Measurements from ENCODE around the gene RTCA. TPM values are rescaled to one million over a fixed set of nuclear protein-coding genes. Genes with fewer than 3 reads are reported as not detected.

Gene RTCA
- total RNA-seq, 1 donor from 2014 or later: 40.7 TPM

- Mint-ChIP-seq H3K36me3 (ENCODE audit: low read depth) (peaks cover 4% of the 10 kb centered on the region), H3K4me1 (ENCODE audit: low read depth) (no peaks in the 10 kb centered on the region), H3K27me3 (ENCODE audit: low read depth) (no peaks in the 10 kb centered on the region), H3K4me3 (ENCODE audit: unreplicated experiment) (no peak overlapping the region), H3K9me3 (ENCODE audit: low read depth) (peaks cover 9% of the 10 kb centered on the region), H3K27ac (ENCODE audit: unreplicated experiment) (no peak overlapping the region)
- no peak for DNase-seq (ENCODE audit: low spot score)
- no peak for TF ChIP-seq CTCF (IDR thresholded peaks at IDR 0.05)
Observed at GRCh38 chr1:100306735-100307313, 40.8 kb downstream of the RTCA start.

- no peaks in the 10 kb centered on the region for H3K4me1 Mint-ChIP-seq (ENCODE audit: low read depth)
- no peak overlapping the region for H3K27ac Mint-ChIP-seq (ENCODE audit: unreplicated experiment)
- H3K4me3 Mint-ChIP-seq (ENCODE audit: unreplicated experiment): no peak overlapping the region
- DNase-seq (ENCODE audit: low spot score): no peak
- peaks cover 8% of the 10 kb centered on the region for H3K27me3 Mint-ChIP-seq (ENCODE audit: low read depth)
- H3K9me3 Mint-ChIP-seq (ENCODE audit: low read depth): peaks cover 9% of the 10 kb centered on the region
- peaks cover 4% of the 10 kb centered on the region for H3K36me3 Mint-ChIP-seq (ENCODE audit: low read depth)
- TF ChIP-seq CTCF (IDR thresholded peaks at IDR 0.05): no peak
Observed at GRCh38 chr1:100308777-100309176, 42.8 kb downstream of the RTCA start.

GRCh38 chr1:100309863-100310262, 43.8 kb downstream of the RTCA start:
- Mint-ChIP-seq H3K4me1 (ENCODE audit: low read depth) (no peaks in the 10 kb centered on the region), H3K4me3 (ENCODE audit: unreplicated experiment) (no peak overlapping the region), H3K9me3 (ENCODE audit: low read depth) (peaks cover 9% of the 10 kb centered on the region), H3K27me3 (ENCODE audit: low read depth) (peaks cover 14% of the 10 kb centered on the region), H3K27ac (ENCODE audit: unreplicated experiment) (no peak overlapping the region), H3K36me3 (ENCODE audit: low read depth) (peaks cover 4% of the 10 kb centered on the region)
- no peak for DNase-seq (ENCODE audit: low spot score)
- TF ChIP-seq CTCF (IDR thresholded peaks at IDR 0.05): no peak

GRCh38 chr1:100313382-100313781, 47.4 kb downstream of the RTCA start:
- Mint-ChIP-seq H3K4me3 (ENCODE audit: unreplicated experiment) (no peak overlapping the region), H3K4me1 (ENCODE audit: low read depth) (no peaks in the 10 kb centered on the region), H3K36me3 (ENCODE audit: low read depth) (peaks cover 4% of the 10 kb centered on the region), H3K27me3 (ENCODE audit: low read depth) (peaks cover 14% of the 10 kb centered on the region), H3K9me3 (ENCODE audit: low read depth) (peaks cover 5% of the 10 kb centered on the region), H3K27ac (ENCODE audit: unreplicated experiment) (no peak overlapping the region)
- DNase-seq (ENCODE audit: low spot score): no peak
- TF ChIP-seq CTCF (IDR thresholded peaks at IDR 0.05): no peak

GRCh38 chr1:100316622-100317021, 50.6 kb downstream of the RTCA start:
- Mint-ChIP-seq H3K4me1 (ENCODE audit: low read depth) (no peaks in the 10 kb centered on the region), H3K36me3 (ENCODE audit: low read depth) (peaks cover 5% of the 10 kb centered on the region), H3K4me3 (ENCODE audit: unreplicated experiment) (no peak overlapping the region), H3K27ac (ENCODE audit: unreplicated experiment) (no peak overlapping the region), H3K27me3 (ENCODE audit: low read depth) (peaks cover 14% of the 10 kb centered on the region), H3K9me3 (ENCODE audit: low read depth) (peaks cover 9% of the 10 kb centered on the region)
- DNase-seq (ENCODE audit: low spot score): no peak
- TF ChIP-seq CTCF (IDR thresholded peaks at IDR 0.05): no peak
